Umbilical cord (tissue), 2 donors: ENCODE data around the gene FRAS1. TPM values are rescaled to one million over a fixed set of nuclear protein-coding genes. Genes with fewer than 3 reads are reported as not detected.
"Not testable (repeated sequence)": the region's sequence is repeated elsewhere in the genome, so short reads cannot be mapped to it uniquely, and the experiment has no call there.

Source experiments
- DNase-seq: peaks from one replicate; pipeline ENCODE4 v3.0.0-alpha.2; 2015; ENCODE audit warnings: low spot score
- total RNA-seq: library from RNA; depleted of rRNA; stranded (reverse); fragments of >200 nt; gene quantifications from one replicate; pipeline ENCODE4 v1.2.3, GENCODE V29; 2014; ENCODE audit warnings: low replicate concordance; ENCODE audit not compliant: insufficient read depth

FRAS1 gene
- total RNA-seq, 1 donor from 2014 or later: 47.7 TPM

GRCh38 chr4:78162342-78162741, 105.2 kb downstream of the FRAS1 start:
- DNase-seq: peak; percentile 49

GRCh38 chr4:78162821-78163220, 105.7 kb downstream of the FRAS1 start:
- DNase-seq: no peak

GRCh38 chr4:78165758-78166157, 108.6 kb downstream of the FRAS1 start:
- no peak for DNase-seq

- DNase-seq: no peak
Observed at GRCh38 chr4:78166622-78167021, 109.5 kb downstream of the FRAS1 start.

DNA sequence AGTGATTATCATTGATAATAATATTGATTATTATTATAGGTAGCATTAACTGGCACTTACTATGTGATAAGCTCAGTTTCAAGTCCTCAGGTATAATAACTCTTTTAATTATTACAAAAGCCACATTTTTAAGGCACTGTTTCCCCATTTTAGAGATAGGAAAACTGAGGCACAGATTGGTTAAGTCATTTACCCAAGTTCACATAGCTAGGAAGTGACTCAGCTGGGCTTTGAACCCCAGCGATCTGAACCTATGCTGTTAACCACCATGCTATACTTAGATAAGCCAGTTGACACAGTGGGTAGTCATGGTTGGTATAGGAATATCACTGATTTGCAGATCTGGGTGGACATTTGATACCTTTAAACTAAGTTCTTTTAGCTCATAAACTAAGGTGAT, 110.4 kb downstream of the FRAS1 start:
- DNase-seq: no peak

GRCh38 chr4:78168029-78168428, 110.9 kb downstream of the FRAS1 start:
- DNase-seq: no peak

GRCh38 chr4:78169728-78170127, 112.6 kb downstream of the FRAS1 start:
- no peak for DNase-seq

DNA sequence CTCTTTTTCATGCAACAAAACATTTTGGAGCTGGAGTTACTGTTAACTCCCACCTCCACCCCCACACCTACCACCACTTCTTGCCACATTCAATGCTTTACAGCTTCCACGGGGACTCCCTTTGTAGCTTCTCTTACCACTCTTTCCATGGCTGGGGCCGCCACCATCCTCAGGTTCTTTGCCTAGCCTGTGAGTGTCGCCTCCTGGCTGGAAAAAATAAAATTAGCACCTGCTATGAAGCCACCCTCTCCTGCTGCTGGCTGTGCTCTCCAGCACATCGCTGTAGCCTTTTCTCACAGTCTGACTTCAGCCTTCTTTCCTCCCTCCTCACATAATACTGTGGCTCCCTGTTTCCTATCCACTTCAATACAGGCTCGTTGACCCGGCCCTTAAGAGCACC, 114.4 kb downstream of the FRAS1 start:
- DNase-seq: no peak

DNA sequence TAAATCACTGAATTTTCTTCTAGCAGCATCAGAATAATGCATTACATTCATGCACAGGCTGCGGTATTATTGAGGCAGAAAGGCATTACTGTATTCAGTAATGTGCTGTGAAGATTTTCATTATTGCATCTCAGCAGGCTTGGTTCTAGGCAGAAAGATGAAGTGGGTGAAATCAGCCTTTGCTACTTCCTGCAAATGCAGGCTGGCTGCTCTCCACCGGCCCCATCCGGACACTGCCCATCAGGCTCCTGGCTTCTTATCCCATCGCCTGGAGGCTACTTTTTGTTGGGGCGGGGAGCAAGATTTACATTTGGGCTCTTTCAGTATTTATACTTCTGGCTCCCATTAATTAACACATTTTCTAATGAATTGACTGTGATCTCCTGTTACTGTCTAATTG, 117.8 kb downstream of the FRAS1 start:
- DNase-seq: no peak

DNA sequence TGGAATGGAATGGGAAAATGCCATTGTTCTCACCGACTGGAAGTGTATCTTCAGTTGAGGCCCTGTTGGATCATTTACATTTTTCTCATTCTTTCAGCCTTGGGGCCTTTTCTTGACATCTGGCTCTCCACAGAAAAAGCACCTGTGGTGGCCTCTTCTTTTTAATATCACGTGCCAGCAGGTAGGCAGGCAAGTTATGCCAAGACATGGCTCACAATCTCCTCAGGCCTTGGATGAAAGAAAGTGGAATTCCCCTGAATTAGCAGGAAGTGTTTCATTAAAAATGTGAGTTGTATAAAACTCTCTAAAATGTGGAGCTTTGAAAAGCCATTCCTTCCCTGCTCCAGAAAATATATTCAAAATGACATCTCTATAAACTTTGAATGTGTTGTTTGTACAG, 122.1 kb downstream of the FRAS1 start:
- DNase-seq: no peak

- not testable (repeated sequence) for DNase-seq
Observed at GRCh38 chr4:78181681-78182234, 124.6 kb downstream of the FRAS1 start.

DNA sequence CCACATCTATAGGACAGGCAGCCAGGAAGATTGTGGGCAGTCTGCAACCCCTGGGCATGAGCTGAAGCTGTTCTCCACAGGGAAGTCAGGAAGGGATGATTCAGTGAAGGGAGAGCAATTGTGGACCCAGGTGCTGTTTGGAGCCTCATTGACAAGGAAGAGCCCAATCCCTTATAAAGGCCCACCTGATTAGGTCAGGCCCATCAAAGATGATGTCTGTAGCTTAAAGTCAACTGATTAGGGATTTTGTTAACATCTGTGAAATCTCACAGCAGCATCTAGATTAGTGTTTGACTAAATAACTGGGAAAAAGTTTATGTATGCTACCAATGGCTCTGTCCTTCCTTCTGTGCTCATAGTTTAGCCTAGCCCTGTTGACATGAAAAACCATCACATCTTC, 127.5 kb downstream of the FRAS1 start:
- no peak for DNase-seq

GRCh38 chr4:78185117-78185516, 128.0 kb downstream of the FRAS1 start:
- DNase-seq: no peak

DNA sequence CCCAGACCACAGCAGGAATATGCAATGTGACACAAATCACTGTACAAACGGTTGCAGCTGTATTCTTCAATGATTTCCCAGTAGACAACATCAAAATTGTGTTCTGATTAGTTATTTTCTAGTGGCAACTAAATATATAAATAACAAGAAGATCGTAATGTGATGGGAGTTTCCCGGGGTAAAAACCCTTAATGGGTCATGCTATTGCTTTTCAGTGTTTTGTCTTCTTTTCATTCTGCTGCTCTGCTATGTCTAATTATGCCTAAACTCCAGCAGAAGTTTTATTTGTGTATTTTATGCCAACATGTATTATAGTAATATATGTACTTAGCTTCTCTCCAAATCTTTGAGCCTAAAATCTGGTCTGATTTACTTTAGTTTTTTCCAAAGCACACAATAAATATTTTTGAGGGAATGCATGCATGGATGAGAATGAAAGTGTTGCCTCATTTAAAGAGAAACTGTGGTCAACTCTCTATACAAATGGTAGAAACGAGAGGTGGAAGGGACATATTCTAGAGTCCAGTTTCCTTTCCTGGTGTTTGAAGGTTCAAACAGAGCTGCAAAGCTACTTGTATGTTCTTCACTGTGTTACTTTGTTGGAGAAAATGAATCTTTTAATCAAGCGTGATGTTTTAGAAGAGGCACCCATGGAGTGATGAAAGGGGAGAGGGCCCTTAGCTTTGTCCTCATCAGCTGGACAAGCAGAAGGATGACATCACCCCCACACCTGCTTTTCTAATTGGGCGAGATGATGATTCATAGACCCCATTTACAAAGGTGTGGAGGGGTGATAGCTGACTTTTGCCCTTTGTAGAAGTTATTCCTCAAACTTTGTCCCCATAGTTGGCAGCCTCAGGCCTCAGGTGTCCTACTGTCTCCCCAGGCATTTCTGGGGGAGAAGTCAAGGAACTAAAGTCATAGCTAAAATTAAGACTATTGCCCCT, 129.7 kb downstream of the FRAS1 start:
- DNase-seq: no peak

GRCh38 chr4:78190068-78190467, 132.9 kb downstream of the FRAS1 start:
- DNase-seq: no peak

DNA sequence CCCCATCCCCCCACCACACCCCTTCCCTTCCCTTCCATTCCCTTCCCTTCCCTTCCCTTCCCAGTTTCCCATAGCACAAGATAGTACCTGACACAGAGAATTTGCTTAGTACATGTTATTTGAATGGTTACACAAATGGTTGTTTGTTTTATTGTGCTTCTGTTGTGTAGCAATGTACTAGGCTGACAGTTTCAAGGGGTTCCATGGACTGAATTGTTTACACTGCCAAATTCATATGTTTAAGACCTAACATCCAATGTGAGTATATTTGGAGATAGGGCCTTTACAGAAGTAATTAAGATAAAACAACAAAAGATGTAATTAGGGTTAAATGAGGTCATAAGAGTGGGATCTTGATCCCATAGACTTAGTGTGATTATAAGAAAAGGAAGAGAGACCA, 133.5 kb downstream of the FRAS1 start:
- no peak for DNase-seq

GRCh38 chr4:78197947-78198346, 140.8 kb downstream of the FRAS1 start:
- no peak for DNase-seq

DNA sequence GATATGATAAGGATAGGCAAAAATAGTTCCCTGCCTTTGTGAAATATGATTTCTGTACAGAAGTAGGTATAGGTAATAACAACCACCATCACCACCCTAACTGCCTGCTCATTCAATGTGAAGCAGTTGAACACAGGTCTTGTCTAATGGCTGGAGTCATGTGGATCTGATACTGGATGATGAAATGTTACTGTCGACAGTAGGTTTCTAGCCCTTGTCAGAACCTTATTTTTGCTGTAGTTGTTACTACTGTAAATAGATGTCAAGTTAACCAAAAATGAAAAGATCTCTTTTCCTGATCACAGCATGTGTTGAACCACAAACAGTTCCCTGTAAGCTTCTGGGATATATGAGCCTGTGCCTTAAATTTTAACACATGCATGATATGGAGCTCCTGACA, 142.9 kb downstream of the FRAS1 start:
- no peak for DNase-seq

- DNase-seq: no peak
Observed at GRCh38 chr4:78200949-78201348, 143.8 kb downstream of the FRAS1 start.

GRCh38 chr4:78204176-78204575, 147.1 kb downstream of the FRAS1 start:
- no peak for DNase-seq

DNA sequence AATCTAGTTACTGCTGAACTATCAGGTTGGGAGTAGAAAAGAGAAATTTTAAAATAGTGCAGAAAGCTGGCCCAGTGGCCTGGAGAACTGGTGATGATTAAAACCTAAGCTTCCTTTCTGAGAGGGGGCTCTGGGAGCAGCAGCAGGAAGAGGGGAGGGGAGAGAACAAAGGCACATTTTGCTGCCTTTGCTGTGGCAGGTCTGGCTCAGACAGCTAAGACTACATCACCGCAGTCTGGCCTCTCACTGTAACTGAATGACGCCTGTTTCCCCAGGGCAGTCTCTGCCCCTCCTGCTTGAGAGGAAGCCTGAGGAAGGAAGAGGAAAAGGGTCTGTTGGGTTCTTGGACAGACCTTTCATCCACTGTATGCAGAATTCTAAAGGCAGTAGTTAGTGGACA, 148.5 kb downstream of the FRAS1 start:
- DNase-seq: no peak

DNA sequence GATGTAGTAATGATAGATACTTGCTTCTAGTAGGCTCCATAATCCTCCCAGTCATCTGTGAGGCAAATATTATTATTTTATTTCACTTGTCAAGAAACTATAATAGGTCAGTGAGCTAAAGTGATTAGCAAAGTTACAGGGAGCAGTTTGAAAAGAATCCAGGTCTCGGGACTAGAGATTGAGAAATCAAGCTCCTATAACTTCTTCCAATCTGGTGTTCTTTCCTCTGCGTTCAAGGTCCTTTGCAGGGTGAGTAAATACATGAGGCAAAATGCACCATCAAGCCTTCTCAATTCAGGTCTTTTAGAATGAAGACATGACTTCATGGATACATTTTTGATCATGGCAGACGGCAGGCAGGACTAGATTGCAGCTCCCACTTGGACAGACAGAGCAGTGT, 150.4 kb downstream of the FRAS1 start:
- no peak for DNase-seq

GRCh38 chr4:78207951-78208350, 150.8 kb downstream of the FRAS1 start:
- peak; percentile 22 for DNase-seq
